Esophagus squamous epithelium (tissue), 4 donors: ENCODE measurements around the gene ZNF787.
A peak's percentile ranks its signal among the peaks of the same experiment; 100 is the strongest.

Experiments used
- POLR2A ChIP-seq, 4 donors: fragments of 450-650 bp; IDR thresholded peaks; one replicate each; pipeline ENCODE4 v1.6.1; 2017; ENCODE audit warnings: antibody characterized with exemption in 4 of 4, mild to moderate bottlenecking in 4 of 4, moderate library complexity in 3 of 4
- TF ChIP-seq, protein P1 (sequence below), 6 experiments: fragments of 450-650 bp in 4 of 6; fragments of 200-600 bp in 2 of 6; sonication (generic) in 2 of 6; IDR thresholded peaks; one replicate each; pipeline ENCODE4 v1.5.1; 2016 to 2019; ENCODE audit warnings: antibody characterized with exemption in 6 of 6, mild to moderate bottlenecking in 4 of 6, moderate library complexity in 4 of 6

DNA sequence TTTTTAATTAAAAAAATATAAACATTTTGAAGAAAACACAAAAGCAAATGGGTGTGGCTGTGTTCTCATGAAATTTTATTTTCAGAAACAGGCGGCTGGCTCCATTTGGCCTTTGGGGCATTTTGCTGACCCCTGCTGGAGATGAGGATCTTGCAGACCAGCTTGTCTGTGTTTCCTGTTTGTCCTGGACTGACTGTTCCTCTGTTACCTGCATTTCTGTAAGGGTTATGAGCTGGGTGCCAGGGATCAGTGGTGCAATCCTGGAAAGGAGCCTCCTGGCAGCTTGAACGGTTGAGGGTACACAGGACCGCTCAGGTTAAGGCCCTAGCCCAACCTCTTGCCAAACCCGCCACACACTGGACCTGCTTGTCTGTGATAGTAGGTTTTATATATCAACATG lies 49.9 kb downstream of the ZNF787 start:
- TF ChIP-seq, protein P1, sequence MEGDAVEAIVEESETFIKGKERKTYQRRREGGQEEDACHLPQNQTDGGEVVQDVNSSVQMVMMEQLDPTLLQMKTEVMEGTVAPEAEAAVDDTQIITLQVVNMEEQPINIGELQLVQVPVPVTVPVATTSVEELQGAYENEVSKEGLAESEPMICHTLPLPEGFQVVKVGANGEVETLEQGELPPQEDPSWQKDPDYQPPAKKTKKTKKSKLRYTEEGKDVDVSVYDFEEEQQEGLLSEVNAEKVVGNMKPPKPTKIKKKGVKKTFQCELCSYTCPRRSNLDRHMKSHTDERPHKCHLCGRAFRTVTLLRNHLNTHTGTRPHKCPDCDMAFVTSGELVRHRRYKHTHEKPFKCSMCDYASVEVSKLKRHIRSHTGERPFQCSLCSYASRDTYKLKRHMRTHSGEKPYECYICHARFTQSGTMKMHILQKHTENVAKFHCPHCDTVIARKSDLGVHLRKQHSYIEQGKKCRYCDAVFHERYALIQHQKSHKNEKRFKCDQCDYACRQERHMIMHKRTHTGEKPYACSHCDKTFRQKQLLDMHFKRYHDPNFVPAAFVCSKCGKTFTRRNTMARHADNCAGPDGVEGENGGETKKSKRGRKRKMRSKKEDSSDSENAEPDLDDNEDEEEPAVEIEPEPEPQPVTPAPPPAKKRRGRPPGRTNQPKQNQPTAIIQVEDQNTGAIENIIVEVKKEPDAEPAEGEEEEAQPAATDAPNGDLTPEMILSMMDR (IDR thresholded peaks at IDR 0.05), result peak in 1 of 6 experiments; percentile 8
- TF ChIP-seq POLR2A (IDR thresholded peaks at IDR 0.05), result no peak
